ENCODE results near the gene ARSD. TPM values are rescaled to one million over a fixed set of nuclear protein-coding genes. Genes with fewer than 3 reads are reported as not detected.
"Not testable (repeated sequence)": the region's sequence is repeated elsewhere in the genome, so short reads cannot be mapped to it uniquely, and the experiment has no call there.

ARSD gene
- total RNA-seq, 4 donors from 2014 or later = 8.9 to 17.3 (median 15.7) TPM

- DNase-seq (ENCODE audit: low spot score in 2 of 2) = no peak
- WGBS, 2 donors = 96% methylated on average over 13 to 15 of the region's 15 CpGs
- no peak overlapping the region for H3K4me3 ChIP-seq (ENCODE audit: low read depth, poor library complexity, severe bottlenecking)
- TF ChIP-seq CTCF (IDR thresholded peaks at IDR 0.05) = no peak
- no peak for TF ChIP-seq POLR2A (IDR thresholded peaks at IDR 0.05)
- intact Hi-C loops (cut with DNase I; ENCODE audit: low total_unique reads) = no loop called here
Observed at GRCh38 chrX:2926664-2927275, 2.4 kb downstream of the ARSD start.

DNA sequence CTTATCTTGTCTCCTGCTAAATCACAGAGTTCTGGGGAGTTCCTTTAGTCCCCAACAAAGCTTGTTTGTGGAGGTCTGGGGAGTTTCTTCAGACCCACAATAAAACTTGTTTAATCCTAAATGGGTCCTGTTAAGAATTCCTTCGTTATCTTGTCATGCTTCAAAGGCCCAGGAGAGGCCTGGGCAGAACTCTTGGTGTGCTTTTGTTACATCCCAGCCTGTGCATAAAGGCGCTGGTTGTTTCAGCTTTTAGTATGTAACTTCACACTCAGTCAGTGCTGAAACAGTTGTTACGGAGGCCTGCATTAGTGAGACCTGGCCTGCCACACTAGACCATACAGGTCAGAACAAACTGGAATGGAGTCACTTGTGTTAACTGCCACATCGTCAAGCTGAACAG, 2.9 kb downstream of the ARSD start:
- H3K4me3 ChIP-seq (ENCODE audit: low read depth, poor library complexity, severe bottlenecking); intact Hi-C loops (cut with DNase I; ENCODE audit: low total_unique reads); DNase-seq (ENCODE audit: low spot score in 2 of 2): not testable (repeated sequence)
- 88 to 91% methylated on average over 4 of the region's 4 CpGs for WGBS, 2 donors

DNA sequence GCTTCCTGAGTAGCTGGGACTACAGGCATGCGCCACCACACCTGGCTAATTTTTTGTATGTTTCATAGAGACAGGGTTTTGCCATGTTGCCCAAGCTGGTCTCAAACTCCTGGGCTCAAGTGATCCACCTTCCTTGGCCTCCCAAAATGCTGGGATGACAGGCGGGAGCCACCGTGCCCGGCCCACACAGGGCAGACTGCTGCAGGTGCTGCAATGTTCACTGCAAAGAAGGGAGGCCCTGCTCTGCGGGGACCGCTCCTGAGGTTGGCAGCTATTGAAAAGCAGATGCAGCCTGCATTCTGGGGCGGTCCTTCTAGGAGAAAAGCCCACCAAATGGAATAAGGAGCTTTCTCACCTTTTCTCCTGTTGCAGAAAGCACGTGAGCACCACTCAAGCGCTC, 5.0 kb downstream of the ARSD start:
- H3K4me3 ChIP-seq (ENCODE audit: low read depth, poor library complexity, severe bottlenecking) = no peak overlapping the region
- intact Hi-C loops (cut with DNase I; ENCODE audit: low total_unique reads) = no loop called here
- no peak for DNase-seq (ENCODE audit: low spot score in 2 of 2)
- 85 to 98% methylated on average over 5 to 9 of the region's 9 CpGs for WGBS, 2 donors
- TF ChIP-seq POLR2A (IDR thresholded peaks at IDR 0.05) = no peak
- TF ChIP-seq CTCF (IDR thresholded peaks at IDR 0.05) = no peak

DNA sequence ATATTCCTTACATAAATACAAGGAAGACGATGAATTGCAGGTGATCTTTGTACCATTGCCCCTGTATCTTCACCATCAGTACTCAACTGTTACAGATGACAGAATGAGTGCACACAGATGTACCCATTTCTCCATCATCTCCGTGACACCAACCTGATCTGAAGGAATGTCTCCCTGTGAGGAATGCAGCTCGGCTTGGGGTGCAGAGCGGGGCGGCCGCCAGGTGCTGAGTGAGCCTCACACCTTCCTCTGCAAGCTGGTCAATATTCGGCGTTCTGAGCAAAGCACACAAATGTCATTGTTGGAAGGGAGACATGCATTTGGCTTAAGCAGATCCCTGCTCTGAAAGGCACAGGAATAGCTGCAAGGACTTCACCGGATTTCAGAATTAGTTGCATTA, 7.4 kb downstream of the ARSD start:
- WGBS, 2 donors = 92 to 97% methylated on average over 7 to 9 of the region's 9 CpGs
- intact Hi-C loops (cut with DNase I; ENCODE audit: low total_unique reads) = no loop called here
- TF ChIP-seq CTCF (IDR thresholded peaks at IDR 0.05) = no peak
- TF ChIP-seq POLR2A (IDR thresholded peaks at IDR 0.05) = no peak
- no peak for DNase-seq (ENCODE audit: low spot score in 2 of 2)
- no peak overlapping the region for H3K4me3 ChIP-seq (ENCODE audit: low read depth, poor library complexity, severe bottlenecking)

DNA sequence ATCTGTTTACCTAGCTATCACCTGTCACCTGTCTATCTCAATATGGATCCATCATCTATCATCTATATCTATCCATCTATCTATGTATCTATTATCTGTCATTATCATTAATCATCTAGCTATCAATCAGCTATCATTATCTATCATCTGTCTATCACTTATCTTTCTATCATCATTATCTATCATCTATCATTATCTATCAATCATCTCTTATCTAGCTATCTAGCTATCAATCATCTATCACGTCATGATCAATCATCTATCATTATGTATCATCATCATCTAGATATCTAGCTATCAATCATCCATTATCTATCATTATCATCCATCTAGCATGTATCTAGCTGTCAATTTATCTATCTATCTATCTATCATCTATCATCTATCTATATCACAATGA, 7.9 kb downstream of the ARSD start:
- H3K4me3 ChIP-seq (ENCODE audit: low read depth, poor library complexity, severe bottlenecking) = no peak overlapping the region
- no peak for DNase-seq (ENCODE audit: low spot score in 2 of 2)
- intact Hi-C loops (cut with DNase I; ENCODE audit: low total_unique reads) = no loop called here
- WGBS, 2 donors = 81 to 88% methylated on average over 1 of the region's 1 CpG
- no peak for TF ChIP-seq CTCF (IDR thresholded peaks at IDR 0.05)
- TF ChIP-seq POLR2A (IDR thresholded peaks at IDR 0.05) = no peak

DNA sequence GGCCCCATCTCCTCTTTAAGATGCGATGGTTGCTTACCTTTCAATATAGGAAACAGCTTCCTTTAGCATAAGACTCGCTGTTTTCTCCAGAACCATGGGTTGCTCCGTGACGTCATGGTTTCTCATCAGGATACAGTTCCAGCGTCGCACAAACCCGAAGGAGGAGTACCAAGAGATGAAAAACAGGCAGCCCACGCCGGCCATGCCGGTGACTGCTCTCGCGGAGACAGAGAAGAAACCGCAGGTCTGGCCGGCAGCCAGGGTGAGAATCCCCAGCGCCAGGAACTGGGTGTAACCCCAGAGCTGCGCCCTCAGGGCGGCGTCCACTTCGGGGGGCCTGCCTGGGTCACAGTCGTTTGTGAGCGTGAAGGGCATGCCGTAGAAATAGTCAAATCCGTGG, 11.4 kb downstream of the ARSD start:
- H3K4me3 ChIP-seq (ENCODE audit: low read depth, poor library complexity, severe bottlenecking) = no peak overlapping the region
- DNase-seq (ENCODE audit: low spot score in 2 of 2) = no peak
- 92 to 97% methylated on average over 23 of the region's 23 CpGs for WGBS, 2 donors
- intact Hi-C loops (cut with DNase I; ENCODE audit: low total_unique reads) = no loop called here
- TF ChIP-seq POLR2A (IDR thresholded peaks at IDR 0.05) (no peak), CTCF (IDR thresholded peaks at IDR 0.05) (no peak)

Measured in lower leg skin (tissue), 4 donors.